T follicular helper cell (primary cell): Measurements from ENCODE around the gene SLC6A9.

ENCODE experiments used
- DNase-seq: peaks from one replicate; pipeline ENCODE4 v3.0.0-alpha.2; 2020; ENCODE audit warnings: low read depth
- total RNA-seq, 2 experiments: gene quantifications; one replicate each; lab custom pipeline; 2026; lab: John Stamatoyannopoulos, UW

The SLC6A9 gene
- total RNA-seq, result 11.4 to 67.5 reads per million in 2 experiments

DNA sequence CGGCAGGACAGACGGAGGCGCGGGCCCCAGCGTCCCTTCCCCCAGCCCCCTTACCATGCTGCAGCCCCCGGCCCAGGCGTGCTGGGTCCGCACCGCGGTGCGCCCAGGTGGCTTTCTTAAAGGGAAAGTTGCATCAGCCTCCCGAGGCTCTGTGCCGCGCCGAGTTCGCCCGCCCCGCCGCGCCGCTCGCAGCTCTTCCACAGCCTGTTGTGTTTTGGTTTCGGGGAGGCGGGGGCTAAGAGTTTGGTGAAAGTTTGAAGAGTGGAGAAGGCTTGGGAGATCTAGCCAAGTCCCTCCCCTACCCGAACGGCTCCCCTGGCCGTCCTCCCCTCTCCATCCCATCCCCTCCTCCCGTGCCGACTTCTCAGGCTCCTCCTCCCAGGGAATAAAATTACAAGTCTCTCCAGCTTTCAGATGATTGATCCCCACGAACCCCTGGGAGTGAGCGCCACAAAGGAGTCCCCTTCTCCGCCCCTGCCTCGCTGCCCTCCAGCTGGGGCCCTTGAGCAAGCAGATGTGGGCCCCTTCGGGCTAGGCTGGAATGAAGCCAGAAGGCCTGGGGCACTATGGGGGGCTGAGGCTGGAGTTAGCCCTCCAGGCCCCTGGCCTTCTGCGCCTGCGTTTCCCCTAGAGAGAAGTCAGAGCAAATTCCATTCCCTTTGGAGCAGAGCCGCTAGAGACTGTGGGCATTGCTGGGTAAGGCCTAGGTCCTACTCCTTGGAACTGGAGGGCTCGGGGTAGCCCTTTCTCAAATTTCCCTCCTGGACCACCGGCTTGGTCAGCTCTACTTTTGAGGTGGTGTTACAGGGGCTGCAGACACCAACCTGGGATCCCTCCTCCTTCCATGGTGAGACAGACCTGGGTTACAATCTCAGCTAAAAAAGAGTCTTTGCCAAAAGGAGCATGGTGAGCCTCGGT, at the start of gene SLC6A9:
Gene SLC6A9, minus strand, starts transcription at position 211 of the 918 bp plus-strand sequence. CDS start 7,185 bp downstream, outside the sequence.
- no peak for DNase-seq

DNA sequence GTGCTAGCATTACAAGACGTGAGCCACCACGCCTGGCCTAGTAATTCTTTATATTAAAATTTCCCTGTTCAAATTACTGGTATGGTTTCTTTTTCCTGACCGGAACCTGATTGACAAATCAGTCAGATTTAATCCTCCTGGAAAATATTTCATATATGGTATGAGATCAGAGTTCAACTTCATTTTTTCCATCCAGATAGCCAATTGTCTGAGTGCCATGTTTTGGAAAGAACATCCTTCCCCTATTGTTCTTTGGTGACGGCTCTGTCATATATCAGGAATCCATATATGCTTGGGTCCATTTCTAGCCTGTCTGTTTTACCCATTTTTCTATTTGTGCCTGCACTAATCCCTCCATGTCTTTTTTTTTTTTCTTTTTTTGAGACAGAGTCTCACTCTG, 48.3 kb upstream of the SLC6A9 start:
- DNase-seq, result no peak

DNA sequence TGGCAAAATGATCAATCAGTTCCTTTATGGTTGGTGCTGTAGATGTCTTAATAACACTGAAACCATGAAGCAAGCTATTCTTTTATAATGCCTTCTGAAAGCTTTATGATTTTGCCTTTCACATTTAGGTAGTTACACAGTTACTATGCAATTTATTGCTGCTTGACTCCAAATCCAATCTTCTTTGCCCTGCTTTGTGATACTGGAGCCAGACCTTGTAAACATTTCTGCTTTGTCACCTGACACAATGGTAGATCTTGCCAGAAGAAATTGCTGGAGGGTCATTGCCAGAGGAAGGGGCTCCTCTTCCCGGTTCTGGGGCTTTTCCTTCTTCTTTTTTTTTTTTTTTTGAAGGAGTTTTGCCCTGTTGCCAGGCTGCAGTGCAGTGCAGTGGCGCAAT, 46.8 kb upstream of the SLC6A9 start:
- DNase-seq, result no peak

DNA sequence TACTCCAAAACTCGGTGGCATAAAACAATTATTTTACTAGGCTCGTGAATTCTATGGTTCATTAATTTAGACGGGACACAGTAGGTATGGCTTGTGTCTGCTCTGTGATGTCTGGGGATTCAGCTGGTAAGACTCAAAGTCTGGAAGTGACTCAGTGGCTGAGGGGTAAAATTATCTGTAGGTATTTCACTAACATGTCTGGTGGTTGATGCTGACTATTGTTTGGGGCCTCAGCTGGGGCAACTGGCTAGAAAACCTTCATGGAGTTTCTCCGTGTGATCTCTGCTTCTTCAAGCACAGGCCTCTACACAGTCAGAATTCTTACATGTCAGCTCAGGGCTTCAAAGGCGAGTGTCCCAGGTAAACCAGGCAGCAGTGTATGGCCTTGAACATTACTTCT, 46.2 kb upstream of the SLC6A9 start:
- no peak for DNase-seq

DNA sequence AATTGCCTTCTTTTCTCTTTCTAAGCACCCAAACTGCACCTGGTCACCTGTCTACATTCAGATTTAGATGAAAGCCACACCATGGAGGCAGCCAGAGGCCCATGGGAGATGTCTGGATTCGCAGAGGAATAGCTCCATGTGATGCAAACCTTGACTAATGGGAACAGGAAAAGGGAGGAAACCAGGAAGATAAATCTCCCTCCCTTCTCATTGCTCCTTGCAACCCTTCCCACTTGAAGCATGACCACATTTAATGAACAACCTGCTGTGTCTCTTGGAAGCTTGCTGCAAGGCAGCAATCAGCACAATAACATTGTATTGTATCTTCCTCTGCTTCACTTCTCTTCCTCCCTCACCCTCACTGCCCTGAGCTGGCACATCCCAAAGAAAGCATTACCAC, 44.8 kb upstream of the SLC6A9 start:
- DNase-seq, result no peak

DNA sequence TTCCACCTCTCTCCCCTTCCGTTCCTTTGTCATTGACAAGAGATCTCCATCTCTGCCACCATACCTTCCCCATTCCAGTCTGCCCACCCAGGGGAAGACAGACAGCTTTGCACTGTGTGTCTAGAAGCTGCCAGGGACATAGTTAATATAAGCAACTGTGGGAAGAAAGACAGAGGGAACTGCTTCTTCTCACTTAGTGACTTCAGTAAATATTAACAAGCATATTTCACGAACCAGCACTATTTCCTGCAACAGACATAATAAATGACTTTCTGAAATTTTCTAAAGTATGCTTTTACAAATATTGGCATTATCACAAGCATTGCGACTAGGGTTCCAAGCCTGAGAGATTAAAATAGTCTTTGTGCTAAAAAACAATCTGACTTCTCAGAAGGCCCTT, 43.2 kb upstream of the SLC6A9 start:
- no peak for DNase-seq

DNA sequence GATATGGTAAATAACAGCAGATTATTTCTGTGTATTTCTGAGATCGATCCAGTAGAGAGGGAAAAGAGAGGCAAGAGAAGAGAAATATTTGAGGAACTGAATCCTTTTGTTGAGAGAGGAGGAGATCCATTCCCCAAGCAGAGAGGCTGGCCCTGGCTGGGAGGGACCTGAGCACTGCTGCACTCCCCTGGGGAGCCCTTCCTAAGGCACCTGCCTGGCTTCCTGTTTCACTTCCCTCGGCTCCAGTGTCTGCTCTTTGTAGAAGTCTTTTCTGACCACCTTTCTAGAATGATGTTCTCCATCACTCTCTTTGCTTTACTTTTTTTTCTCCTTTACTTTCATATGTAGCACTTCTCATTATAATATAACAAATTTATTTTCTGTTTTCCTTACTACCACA, 42.3 kb upstream of the SLC6A9 start:
- no peak for DNase-seq

DNA sequence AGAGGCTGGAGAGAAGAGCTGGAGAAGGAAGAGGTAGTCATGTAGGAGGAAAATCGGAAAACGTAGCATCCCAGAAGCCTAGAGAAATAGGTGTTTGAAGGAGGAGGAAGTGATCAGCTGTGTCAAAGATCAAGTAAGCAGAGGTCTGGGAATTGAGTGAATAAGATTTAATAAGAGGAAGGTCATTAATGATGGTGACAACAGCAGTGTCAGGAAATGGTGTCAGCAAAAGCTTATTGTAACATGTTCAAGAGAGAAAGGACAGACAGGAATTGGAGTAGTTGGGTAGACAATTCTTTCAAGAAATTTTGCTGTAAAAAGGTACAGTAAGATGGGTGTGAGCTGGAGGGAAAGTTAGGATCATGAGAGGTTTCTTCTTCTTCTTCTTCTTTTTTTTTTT, 41.6 kb upstream of the SLC6A9 start:
- DNase-seq, result no peak

DNA sequence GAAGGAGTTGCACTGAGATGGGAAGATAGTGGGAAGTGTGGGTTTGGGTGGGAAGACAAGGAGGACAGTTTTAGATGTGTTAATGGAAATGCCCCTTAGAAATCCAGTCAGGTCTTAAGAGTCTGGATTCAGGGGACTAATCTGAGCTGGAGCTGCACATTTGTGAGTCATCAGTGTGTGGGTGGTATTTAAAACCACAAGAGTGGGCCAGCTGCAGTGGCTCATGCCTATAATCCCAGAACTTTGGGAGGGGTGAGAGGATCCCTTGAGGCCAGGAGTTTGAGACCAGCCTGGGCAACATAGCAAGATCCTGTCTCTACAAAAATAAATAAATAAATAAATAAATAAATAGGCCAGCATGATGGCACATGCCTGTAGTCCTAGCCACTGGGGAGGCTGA, 40.9 kb upstream of the SLC6A9 start:
- DNase-seq, result no peak

DNA sequence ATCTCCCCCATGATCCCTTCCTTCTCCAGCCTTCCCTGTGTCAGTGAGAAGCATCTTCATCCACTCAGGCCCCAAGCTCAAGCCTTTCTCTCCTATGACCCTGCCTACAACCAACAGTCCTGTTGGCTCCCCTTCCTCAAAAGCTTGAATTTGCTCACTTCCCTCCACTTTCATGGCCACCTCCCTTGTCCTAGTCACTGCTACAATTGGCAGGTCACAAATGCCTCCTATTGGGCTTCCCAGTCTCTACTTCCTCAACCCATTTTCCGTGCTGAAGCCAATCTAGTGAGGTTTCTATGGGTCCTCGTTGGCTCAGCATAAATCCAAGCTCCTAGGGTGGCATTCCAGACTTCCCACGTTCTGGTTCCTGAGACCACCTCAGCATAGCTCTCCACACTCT, 40.2 kb upstream of the SLC6A9 start:
- no peak for DNase-seq

DNA sequence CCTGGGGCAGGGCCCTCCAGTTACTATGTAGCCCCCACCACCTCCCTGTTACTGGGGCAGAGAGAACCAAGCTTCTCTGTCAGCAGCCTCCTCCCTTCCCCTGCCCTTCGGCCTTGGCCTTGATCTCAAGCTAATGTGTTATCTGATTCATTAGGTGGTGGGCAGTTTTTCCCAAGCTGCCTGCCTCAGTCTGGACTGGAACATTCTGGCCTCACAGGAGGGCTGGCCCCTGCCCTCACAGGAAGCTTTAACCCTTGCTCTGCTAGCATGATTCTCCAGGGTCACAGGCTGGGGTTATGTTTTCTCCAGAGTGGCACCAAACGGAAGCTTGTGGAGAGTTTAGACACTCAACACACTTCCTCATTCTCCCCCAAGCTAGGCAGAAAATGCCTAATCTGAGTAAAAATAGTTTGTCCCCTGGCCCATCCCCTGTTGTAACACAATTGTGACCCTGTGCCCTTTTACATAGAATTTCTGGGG, 37.2 kb upstream of the SLC6A9 start:
- no peak for DNase-seq

DNA sequence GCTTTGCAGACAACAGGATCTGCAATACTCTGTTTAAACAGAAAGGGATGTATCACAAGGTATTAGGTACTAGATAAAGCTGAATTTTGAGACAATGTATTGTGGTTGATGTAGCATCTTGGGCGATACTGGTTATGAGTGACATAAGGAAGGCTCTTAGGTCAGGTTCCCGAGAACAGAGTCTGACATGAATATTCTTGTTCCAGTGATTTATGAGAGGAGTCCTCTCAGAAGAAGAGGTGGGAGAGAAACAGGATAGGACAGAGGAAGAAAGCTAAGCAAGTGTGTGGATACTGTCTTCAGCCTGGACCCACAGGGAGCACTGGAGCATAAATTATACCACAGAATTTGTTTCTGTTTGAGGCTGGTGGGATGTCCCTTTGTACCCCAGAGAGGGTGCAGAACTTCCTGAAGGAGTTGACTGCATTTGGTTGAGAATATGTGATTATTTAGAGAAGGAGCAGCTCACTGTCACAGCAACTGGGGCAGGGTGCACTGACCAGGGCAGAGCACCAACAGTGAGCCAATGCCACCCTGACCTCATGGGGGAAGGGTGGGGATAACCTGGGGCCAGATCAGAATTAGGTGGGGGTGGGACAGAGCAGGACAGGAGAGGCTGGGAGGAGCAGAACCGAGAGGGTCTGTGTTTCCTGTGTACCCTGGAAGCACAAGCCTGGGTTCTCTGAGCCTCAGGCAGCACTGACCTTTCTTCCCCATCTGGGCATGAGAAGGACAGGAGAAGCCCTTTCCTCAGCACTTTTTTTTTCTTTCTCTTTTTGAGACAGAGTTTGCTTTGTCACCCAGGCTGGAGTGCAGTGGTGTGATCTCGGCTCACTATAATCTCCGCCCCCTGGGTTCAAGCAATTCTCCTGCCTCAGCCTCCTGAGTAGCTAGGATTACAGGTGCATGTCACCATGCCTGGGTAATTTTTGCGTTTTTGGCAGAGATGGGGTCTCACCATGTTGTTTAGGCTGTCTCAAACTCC, 36.3 kb upstream of the SLC6A9 start:
- no peak for DNase-seq

DNA sequence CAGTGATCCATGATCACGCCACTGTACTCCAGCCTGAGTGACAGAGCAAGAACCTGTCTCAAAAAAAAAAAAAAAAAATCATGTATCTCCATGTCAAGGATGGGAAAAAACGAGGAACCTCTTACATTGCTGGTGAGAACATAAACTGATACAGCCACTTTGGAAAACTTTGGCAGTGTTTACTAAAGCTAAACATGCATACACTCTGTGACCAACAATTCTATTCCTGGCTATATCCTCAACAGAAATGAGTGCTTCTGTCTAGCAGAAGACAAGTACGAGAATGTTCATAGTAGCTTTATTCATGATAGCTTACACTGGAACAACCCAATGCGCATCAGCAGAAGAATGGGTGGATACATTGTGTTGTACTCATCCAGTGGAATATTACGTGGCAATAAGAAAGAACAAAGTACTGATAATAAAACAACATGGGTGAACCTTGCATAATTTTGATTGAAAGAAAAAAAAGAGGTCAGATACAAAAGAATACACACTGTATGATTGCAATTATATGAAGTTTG, 31.5 kb upstream of the SLC6A9 start:
- DNase-seq, result no peak

DNA sequence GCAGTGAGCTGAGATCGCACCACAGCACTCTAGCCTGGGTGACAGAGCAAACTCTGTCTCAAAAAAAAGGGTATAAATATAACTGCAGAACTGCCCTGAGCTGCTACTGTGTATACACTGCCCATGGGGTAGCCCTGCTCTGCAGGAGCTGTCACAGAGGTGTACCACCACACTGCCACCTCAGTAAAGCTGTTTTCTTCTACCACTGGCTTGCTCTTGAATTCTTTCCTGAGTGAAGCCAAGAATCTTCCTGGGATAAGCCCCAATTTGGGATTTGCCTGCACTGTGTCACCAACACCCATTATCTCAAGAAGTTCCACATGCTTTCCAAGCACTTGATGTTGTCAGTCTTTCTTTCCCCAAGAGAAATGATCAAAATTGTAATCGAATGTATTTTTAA, 30.6 kb upstream of the SLC6A9 start:
- no peak for DNase-seq

DNA sequence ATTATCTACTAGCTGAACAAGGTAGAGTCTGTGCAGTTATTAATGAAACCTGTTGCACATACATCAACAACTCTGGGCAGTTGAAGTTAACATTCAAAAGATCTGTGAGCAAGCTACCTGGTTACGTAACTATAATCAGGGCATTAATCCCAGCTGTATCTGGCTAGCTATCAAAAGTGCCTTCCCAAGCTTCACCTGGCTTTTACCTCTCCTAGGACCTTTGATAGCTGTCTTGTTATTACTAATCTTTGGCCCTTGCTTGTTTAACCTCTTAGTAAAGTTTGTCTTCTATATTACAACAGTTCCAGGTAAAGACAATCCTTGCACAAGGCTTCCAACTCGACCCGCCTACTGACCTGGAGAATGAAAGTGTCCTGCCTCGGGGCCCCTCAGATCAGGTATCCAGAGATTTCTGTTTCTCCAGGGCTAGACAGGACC, 29.6 kb upstream of the SLC6A9 start:
- DNase-seq, result no peak

DNA sequence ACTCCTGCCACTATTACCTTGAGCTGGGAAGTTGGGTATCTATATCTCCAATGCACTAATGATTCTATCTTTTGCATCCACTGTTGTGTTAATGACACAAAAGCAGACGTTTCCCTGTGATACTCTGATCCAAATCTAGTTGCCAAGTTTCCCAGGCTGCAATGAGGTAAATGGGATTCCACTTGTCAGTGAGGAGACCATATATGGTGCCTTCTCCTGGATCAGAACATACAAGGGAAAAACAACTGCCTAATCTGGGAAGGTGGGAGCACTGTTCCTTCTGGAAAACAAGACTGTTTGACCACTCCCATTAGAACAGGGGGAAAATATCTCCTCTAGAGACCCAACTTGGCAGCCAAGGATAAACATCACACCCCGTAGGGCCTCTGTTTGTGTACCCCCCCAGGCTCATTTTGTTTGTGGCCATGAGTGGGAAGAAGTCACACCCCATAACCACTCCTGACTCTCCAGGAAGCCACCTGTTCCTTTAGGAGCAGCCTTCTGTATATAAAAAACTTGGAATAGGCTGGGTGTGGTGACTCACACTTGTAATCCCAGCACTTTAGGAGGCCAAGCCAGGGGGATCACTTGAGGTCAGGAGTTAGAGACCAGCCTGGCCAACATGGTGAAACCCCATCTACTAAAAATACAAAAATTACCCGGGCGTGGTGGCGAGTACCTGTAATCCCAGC, 28.5 kb upstream of the SLC6A9 start:
- DNase-seq, result no peak

DNA sequence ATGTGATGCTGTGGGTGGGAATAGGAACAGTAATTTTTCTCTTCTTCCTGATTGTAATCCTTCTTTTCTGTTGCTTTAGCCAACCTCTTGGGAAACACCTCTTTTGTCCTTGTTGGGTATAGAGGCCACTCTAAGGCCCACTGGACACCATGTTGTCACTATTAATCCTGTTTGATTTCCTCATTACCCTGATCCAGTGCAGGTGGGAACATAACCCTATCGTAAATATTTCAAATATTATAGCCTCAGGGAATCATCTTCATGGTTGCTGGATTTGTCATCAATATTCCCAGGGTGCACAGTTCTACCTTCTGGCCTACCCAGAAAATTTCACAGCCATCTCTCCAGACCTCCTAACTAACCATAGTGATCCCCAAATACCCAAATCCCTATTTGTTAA, 27.9 kb upstream of the SLC6A9 start:
- DNase-seq, result no peak

DNA sequence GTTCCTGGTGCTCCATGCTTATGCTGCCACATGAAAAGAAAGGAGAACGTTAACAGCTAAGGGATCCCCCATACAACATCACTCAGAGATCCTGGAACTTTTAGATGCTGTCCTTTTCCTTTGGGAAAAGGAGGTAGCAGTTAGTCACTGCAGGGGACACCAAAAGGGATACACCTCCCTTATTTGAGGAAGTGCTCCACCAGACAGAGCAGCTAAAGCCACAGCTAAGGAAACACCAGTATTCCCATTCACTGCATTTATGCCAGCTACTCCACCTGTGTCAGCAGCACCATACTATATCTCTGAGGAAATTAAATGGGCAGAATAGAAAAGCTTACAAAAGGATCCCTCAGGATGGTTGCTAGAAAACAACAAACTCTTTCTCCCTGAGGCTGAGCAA, 26.0 kb upstream of the SLC6A9 start:
- DNase-seq, result no peak

DNA sequence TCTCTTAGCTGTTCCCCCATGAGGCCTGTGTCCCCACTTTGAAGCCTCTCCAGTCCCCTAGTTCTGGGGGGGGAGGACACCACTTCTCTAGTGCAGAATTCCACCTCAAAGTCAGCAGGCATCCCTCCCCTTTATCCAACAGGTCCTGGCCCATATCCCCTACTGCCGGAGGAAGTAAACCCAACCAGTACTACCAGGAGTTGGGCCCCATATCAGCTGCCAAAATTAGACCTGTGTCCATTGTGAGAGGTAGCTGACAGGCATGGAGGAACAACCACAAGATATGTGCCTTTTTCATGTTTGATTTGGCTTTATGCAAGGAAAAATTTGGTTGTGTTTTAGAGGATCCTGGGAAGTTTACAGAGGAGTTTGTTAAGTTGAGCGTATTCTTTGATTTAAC, 22.1 kb upstream of the SLC6A9 start:
- no peak for DNase-seq

DNA sequence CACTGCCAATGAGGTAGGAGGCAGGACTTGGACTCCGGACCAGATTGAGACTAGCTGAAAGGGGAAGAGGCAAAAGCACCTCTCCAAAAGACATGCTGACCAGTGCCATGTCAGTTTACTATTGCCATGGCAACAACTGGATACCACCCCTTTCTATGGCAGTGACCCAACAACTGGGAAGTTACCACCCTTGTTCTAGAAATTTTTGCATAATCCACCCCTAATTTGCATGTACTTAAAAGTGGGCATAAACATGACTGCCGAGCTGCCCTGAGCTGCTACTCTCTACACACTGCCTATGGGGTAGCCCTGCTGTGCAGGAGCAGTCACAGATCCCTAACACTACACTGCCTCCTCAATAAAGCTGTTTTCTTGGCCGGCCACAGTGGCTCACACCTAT, 19.0 kb upstream of the SLC6A9 start:
- DNase-seq, result no peak

DNA sequence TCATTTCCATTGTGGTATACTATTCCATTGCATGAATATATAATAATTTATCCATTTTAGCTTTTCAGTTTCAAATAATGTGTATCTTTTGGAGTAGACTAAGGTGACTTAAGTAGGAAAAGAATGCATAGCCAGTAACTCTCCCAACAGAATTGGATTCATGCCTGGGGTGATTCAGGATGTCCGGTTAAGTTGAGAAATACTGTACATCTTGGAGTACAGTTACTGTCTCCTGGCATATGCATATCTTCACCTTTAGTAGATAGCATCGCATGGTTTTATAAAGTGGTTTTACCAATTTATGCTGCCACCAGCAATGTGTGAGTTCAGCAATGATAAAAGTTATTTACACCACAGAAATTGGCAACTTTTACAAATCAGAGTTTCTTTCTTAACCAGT, 18.6 kb upstream of the SLC6A9 start:
- DNase-seq, result no peak
